Subcutaneous abdominal adipose tissue (tissue), 5 donors: Measurements from ENCODE around the gene TMBIM1.

Source experiments
- H3K27ac ChIP-seq: one replicate; pipeline ENCODE4 v1.7.0; 2013; ENCODE audit warnings: low read depth, mild to moderate bottlenecking, inconsistent platforms, low read length, moderate library complexity
- H3K27me3 ChIP-seq, 5 donors: one replicate each; pipeline ENCODE4 v1.7.0; 2013; ENCODE audit warnings: low read length in 5 of 5, inconsistent platforms in 1 of 5; ENCODE audit not compliant: control insufficient read depth in 5 of 5, insufficient read depth in 4 of 5
- H3K36me3 ChIP-seq, 5 donors: one replicate each; pipeline ENCODE4 v1.7.0; 2013; ENCODE audit warnings: low read length in 5 of 5; ENCODE audit not compliant: control insufficient read depth in 5 of 5, insufficient read depth in 5 of 5
- H3K4me1 ChIP-seq, 5 donors: one replicate each; pipeline ENCODE4 v1.7.0; 2013; ENCODE audit warnings: low read length in 5 of 5, mild to moderate bottlenecking in 3 of 5, moderate library complexity in 1 of 5; ENCODE audit not compliant: control insufficient read depth in 5 of 5, insufficient read depth in 5 of 5
- H3K4me3 ChIP-seq, 5 donors: one replicate each; pipeline ENCODE4 v1.7.0; 2013; ENCODE audit warnings: low read length in 5 of 5, low read depth in 1 of 5
- H3K9ac ChIP-seq, 5 donors: one replicate each; pipeline ENCODE4 v1.7.0; 2013; ENCODE audit warnings: low read length in 5 of 5, mild to moderate bottlenecking in 4 of 5, moderate library complexity in 3 of 5
- H3K9me3 ChIP-seq, 5 donors: one replicate each; pipeline ENCODE4 v1.7.0; 2013; ENCODE audit warnings: low read length in 5 of 5; ENCODE audit not compliant: control insufficient read depth in 5 of 5
- donor health status: healthy.
- donor health status: healthy.
- donor health status: healthy.
- donor health status: healthy.
- donor health status: healthy.

Gene TMBIM1

DNA sequence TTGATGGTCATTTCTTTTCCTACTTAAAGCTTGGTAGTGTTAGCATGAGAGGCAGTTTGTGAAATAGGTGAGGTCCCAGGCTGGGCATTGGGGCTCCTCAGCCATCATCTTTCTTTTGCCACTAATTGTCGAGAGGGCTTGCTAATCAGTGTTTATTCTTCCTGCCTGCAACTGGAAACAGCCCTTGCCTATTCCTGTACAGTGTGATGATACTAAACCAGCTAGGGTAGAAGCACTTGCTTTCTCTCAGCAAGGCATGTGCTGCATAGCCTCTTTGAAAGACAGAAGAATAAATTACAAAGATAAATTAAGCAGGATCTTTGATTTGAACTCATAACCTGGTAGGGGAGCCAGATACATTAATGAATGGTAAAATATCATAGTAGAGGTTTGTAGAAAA lies 48.1 kb downstream of the TMBIM1 start:
- H3K4me1 ChIP-seq = peaks cover 0 to 9% (median 3%) of the 10 kb centered on the region in 5 donors
- H3K9ac ChIP-seq = no peak overlapping the region
- no peak overlapping the region for H3K27ac ChIP-seq
- no peaks in the 10 kb centered on the region for H3K9me3 ChIP-seq
- no peaks in the 10 kb centered on the region for H3K27me3 ChIP-seq
- H3K4me3 ChIP-seq = no peak overlapping the region
- peaks cover 37 to 90% (median 81%) of the 10 kb centered on the region in 5 donors for H3K36me3 ChIP-seq

DNA sequence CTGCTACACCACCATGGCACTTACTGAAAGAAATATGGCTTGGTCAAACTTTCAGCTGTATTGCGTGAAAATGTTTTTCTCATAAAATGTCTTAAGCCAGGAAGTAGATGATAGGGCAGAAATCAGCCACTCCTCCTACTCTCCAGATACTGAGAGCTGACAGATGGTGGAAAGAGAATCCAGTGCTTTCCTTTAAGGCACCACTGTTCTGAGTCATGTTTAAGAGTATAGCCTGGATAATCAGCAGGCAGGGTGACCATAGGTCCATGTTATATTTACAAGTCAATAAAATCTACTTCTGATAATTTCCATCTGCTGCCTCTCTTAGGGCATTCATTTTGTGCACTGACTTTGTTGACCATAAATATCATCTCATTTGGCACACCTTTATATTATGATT lies 53.4 kb downstream of the TMBIM1 start:
- Histone ChIP-seq H3K9ac (no peak overlapping the region), H3K4me1 (peaks cover 0 to 12% (median 0%) of the 10 kb centered on the region in 5 donors), H3K27ac (no peak overlapping the region), H3K9me3 (no peaks in the 10 kb centered on the region), H3K27me3 (no peaks in the 10 kb centered on the region), H3K4me3 (no peak overlapping the region), H3K36me3 (peaks cover 47 to 85% (median 73%) of the 10 kb centered on the region in 5 donors)

- Histone ChIP-seq H3K27ac (no peak overlapping the region), H3K4me1 (peaks cover 0 to 10% (median 0%) of the 10 kb centered on the region in 5 donors), H3K27me3 (no peaks in the 10 kb centered on the region), H3K9ac (no peak overlapping the region), H3K4me3 (no peak overlapping the region), H3K36me3 (peaks cover 42 to 84% (median 71%) of the 10 kb centered on the region in 5 donors), H3K9me3 (no peaks in the 10 kb centered on the region)
These were observed 55.5 kb downstream of the TMBIM1 start for GRCh38 chr2:218236829-218237228.

- Histone ChIP-seq H3K4me1 (peaks cover 0 to 10% (median 6%) of the 10 kb centered on the region in 5 donors), H3K4me3 (no peak overlapping the region), H3K27me3 (no peaks in the 10 kb centered on the region), H3K9ac (no peak overlapping the region), H3K9me3 (no peaks in the 10 kb centered on the region), H3K27ac (no peak overlapping the region), H3K36me3 (peaks cover 40 to 90% (median 76%) of the 10 kb centered on the region in 5 donors)
These were observed 57.3 kb downstream of the TMBIM1 start for GRCh38 chr2:218235017-218235416.

- Histone ChIP-seq H3K9me3 (no peaks in the 10 kb centered on the region), H3K36me3 (peaks cover 40 to 90% (median 74%) of the 10 kb centered on the region in 5 donors), H3K4me3 (no peak overlapping the region), H3K4me1 (peaks cover 0 to 15% (median 11%) of the 10 kb centered on the region in 5 donors), H3K27me3 (no peaks in the 10 kb centered on the region), H3K9ac (no peak overlapping the region), H3K27ac (no peak overlapping the region)
These were observed 57.8 kb downstream of the TMBIM1 start for GRCh38 chr2:218234521-218234920.

DNA sequence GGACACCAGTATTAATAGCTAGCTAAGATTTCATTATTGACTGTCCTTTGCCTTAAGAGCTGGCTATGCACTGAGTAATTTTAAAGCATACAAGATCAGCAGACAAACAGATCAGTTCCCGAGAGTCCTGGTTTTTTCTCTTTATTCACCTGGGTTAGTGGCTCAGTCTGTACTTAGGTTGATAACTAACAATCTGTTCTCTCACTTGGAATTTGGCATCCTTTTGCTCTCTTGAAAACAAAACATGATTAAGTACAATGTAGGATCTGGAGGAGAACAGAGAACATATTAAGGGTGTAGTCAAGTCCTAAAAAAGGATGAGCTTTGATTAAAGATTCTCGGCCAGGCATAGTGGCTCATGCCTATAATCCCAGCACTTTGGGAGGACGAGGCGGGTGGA lies 58.8 kb downstream of the TMBIM1 start:
- H3K27me3 ChIP-seq = no peaks in the 10 kb centered on the region
- peaks cover 0 to 22% (median 17%) of the 10 kb centered on the region in 5 donors for H3K4me1 ChIP-seq
- no peak overlapping the region for H3K4me3 ChIP-seq
- H3K9ac ChIP-seq = no peak overlapping the region
- no peaks in the 10 kb centered on the region for H3K9me3 ChIP-seq
- no peak overlapping the region for H3K27ac ChIP-seq
- peaks cover 35 to 89% (median 70%) of the 10 kb centered on the region in 5 donors for H3K36me3 ChIP-seq

GRCh38 chr2:218230882-218231281 lies 61.4 kb downstream of the TMBIM1 start:
- Histone ChIP-seq H3K27ac (no peak overlapping the region), H3K9me3 (no peaks in the 10 kb centered on the region), H3K4me3 (no peak overlapping the region), H3K9ac (no peak overlapping the region), H3K27me3 (no peaks in the 10 kb centered on the region), H3K4me1 (peaks cover 0 to 26% (median 20%) of the 10 kb centered on the region in 5 donors), H3K36me3 (peaks cover 33 to 90% (median 70%) of the 10 kb centered on the region in 5 donors)

DNA sequence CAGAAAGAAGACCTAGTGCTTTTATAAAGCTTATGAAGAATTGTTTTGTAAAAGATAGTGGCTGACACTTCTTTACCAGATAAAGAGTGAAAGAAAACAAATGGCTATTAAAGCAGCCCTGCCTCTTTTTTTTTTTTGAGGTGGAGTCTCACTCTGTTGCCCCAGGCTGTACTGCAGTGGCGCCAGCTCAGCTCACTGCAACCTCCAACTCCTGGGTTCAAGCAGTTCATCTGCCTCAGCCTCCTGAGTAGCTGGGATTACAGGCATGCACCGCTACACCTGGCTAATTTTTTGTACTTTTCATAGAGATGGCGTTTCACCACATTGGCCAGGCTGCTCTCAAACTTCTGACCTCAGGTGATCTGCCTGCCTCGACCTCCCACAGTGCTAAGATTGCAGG lies 62.5 kb downstream of the TMBIM1 start:
- Histone ChIP-seq H3K9me3 (no peaks in the 10 kb centered on the region), H3K27ac (peak overlapping the region; percentile 37), H3K9ac (no peak overlapping the region), H3K4me1 (peaks cover 0 to 26% (median 20%) of the 10 kb centered on the region in 5 donors), H3K27me3 (no peaks in the 10 kb centered on the region), H3K4me3 (no peak overlapping the region), H3K36me3 (peaks cover 40 to 90% (median 68%) of the 10 kb centered on the region in 5 donors)

DNA sequence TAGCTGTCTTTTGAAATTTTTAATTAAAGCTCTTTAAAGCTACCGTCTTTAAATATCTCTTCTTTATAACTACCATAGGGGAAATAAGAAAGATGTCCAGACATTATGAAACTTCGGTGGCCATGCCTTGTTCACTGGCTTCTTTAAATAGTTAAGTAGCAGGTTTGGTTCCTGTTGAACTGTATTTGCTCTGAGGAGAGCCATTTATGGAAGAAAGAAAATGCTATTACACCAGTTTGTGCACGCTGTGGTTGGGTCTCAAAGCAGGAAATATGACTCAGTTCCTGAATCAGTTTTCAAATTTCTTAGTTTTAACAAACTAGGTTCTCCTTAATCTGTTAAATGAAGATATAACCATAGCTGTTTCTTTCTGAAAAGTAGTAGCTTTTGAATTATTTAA lies 63.1 kb downstream of the TMBIM1 start:
- Histone ChIP-seq H3K27ac (peak overlapping the region; percentile 37), H3K9me3 (no peaks in the 10 kb centered on the region), H3K36me3 (peaks cover 40 to 92% (median 65%) of the 10 kb centered on the region in 5 donors), H3K27me3 (no peaks in the 10 kb centered on the region), H3K4me3 (no peak overlapping the region), H3K9ac (no peak overlapping the region), H3K4me1 (peaks cover 0 to 27% (median 21%) of the 10 kb centered on the region in 5 donors)

DNA sequence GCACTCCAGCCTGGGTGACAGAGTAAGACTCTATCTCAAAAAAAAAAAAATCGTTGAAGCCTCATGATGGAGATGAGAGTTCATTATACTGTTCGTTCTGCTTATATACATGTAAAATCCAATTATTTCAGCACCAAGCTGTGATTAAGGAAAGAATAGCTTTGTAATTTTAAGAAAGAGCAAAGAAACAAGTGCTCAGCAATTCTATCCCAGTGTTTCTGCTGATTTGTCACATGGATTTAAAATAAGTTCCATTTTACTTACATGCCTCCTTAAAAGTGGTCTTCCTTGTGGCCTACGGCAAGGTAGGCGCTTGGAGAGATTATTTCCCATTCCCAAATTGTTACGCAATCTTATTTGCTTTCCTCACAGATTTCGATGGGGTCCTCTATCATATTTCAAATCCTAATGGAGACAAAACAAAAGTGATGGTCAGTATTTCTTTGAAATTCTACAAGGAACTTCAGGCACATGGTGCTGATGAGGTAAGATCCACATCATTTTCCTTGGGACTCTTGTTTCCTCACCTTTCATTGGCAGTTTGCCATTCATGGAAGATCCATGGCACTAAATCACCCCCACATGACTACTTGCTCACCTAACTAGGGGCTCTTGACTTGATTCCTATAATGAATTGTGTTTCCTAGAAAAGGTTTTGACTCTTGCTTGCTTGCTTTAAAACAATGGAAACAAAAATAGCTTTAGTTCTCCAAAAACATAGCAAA lies 63.8 kb downstream of the TMBIM1 start:
- Histone ChIP-seq H3K4me3 (no peak overlapping the region), H3K9ac (no peak overlapping the region), H3K9me3 (no peaks in the 10 kb centered on the region), H3K36me3 (peaks cover 39 to 87% (median 61%) of the 10 kb centered on the region in 5 donors), H3K27me3 (no peaks in the 10 kb centered on the region), H3K27ac (peak overlapping the region; percentile 32), H3K4me1 (peaks cover 0 to 34% (median 24%) of the 10 kb centered on the region in 5 donors)
